Calu3 (cell line): ENCODE results near the gene ATP13A2. TPM values are rescaled to one million over a fixed set of nuclear protein-coding genes. Genes with fewer than 3 reads are reported as not detected.

Experiments used
- BruUV-seq: library from RNA; stranded (reverse); fragments of 400-500 nt; replicated peaks from 2 replicates; lab custom pipeline; 2021; lab: Mats Ljungman, UMichigan
- CTCF ChIA-PET: fragments of 300-600 bp; sonication (Branson Sonifier 250); formaldehyde crosslinking; loops from one replicate; lab custom pipeline; 2022; ENCODE audit warnings: antibody characterized with exemption; lab: Charles Lee
- DNase-seq: peaks from one replicate; pipeline ENCODE4 v3.0.0; 2022
- H3K27ac Mint-ChIP-seq: one replicate; pipeline ENCODE4 v1.8.0; 2022; ENCODE audit warnings: mixed read lengths; ENCODE audit not compliant: unreplicated experiment
- H3K27me3 Mint-ChIP-seq: one replicate; pipeline ENCODE4 v1.8.0; 2022; ENCODE audit warnings: mixed read lengths; ENCODE audit not compliant: unreplicated experiment
- H3K36me3 Mint-ChIP-seq: one replicate; pipeline ENCODE4 v1.8.0; 2022; ENCODE audit warnings: mild to moderate bottlenecking, moderate library complexity, mixed read lengths; ENCODE audit not compliant: insufficient read depth, unreplicated experiment
- H3K4me1 Mint-ChIP-seq: one replicate; pipeline ENCODE4 v1.8.0; 2022; ENCODE audit warnings: mild to moderate bottlenecking, low read depth, mixed read lengths; ENCODE audit not compliant: unreplicated experiment
- H3K4me3 Mint-ChIP-seq: one replicate; pipeline ENCODE4 v1.8.0; 2022; ENCODE audit warnings: mild to moderate bottlenecking, low read depth, moderate library complexity, mixed read lengths; ENCODE audit not compliant: unreplicated experiment
- H3K9me3 Mint-ChIP-seq: one replicate; pipeline ENCODE4 v1.8.0; 2022; ENCODE audit warnings: low read depth, mixed read lengths; ENCODE audit not compliant: unreplicated experiment
- intact Hi-C: fragments of 100-400 bp; cut with micrococcal nuclease; formaldehyde crosslinking; loops from one replicate; pipeline ENCODE4 v1.10.0; 2022; ENCODE audit not compliant: unreplicated experiment
- total RNA-seq: library from RNA; stranded (reverse); gene quantifications from 2 replicates; pipeline ENCODE4 v1.2.3, GENCODE V29; 2022
- TF ChIP-seq, protein P1 (sequence below): fragments of 200-600 bp; IDR thresholded peaks from one replicate; pipeline ENCODE4 v1.8.0; 2022; ENCODE audit warnings: antibody characterized with exemption; ENCODE audit not compliant: unreplicated experiment

ATP13A2 gene
- total RNA-seq, 1 experiment from 2014 or later = 33.4 TPM

DNA sequence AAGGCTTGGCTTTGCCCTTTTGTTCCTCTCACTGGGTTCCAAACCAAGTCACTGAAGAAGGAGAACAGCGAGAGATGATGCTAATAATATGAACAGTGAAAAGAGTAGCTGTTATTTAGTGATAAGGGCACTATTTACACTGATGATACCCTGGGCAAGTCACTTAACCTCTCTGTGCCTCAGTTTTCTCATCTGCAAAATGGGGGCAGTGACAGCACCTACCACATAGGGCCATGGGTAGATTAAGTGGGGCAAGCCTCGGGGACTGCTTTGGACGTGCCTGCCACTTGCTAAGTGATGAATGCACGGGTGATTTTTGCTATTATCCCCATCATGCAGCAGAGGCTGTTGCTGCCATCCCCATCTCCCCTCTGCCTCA, 9.2 kb downstream of the ATP13A2 start:
- no peak for DNase-seq
- intact Hi-C loops = no loop called here
- CTCF ChIA-PET = no interaction called here
- peaks cover 6% of the 10 kb centered on the region for H3K36me3 Mint-ChIP-seq
- no peaks in the 10 kb centered on the region for H3K27me3 Mint-ChIP-seq
- no TSS peak for BruUV-seq
- H3K27ac Mint-ChIP-seq = no peak overlapping the region
- no peak overlapping the region for H3K4me3 Mint-ChIP-seq
- TF ChIP-seq, protein P1, sequence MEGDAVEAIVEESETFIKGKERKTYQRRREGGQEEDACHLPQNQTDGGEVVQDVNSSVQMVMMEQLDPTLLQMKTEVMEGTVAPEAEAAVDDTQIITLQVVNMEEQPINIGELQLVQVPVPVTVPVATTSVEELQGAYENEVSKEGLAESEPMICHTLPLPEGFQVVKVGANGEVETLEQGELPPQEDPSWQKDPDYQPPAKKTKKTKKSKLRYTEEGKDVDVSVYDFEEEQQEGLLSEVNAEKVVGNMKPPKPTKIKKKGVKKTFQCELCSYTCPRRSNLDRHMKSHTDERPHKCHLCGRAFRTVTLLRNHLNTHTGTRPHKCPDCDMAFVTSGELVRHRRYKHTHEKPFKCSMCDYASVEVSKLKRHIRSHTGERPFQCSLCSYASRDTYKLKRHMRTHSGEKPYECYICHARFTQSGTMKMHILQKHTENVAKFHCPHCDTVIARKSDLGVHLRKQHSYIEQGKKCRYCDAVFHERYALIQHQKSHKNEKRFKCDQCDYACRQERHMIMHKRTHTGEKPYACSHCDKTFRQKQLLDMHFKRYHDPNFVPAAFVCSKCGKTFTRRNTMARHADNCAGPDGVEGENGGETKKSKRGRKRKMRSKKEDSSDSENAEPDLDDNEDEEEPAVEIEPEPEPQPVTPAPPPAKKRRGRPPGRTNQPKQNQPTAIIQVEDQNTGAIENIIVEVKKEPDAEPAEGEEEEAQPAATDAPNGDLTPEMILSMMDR = no peak
- H3K9me3 Mint-ChIP-seq = no peaks in the 10 kb centered on the region
- H3K4me1 Mint-ChIP-seq = no peaks in the 10 kb centered on the region

DNA sequence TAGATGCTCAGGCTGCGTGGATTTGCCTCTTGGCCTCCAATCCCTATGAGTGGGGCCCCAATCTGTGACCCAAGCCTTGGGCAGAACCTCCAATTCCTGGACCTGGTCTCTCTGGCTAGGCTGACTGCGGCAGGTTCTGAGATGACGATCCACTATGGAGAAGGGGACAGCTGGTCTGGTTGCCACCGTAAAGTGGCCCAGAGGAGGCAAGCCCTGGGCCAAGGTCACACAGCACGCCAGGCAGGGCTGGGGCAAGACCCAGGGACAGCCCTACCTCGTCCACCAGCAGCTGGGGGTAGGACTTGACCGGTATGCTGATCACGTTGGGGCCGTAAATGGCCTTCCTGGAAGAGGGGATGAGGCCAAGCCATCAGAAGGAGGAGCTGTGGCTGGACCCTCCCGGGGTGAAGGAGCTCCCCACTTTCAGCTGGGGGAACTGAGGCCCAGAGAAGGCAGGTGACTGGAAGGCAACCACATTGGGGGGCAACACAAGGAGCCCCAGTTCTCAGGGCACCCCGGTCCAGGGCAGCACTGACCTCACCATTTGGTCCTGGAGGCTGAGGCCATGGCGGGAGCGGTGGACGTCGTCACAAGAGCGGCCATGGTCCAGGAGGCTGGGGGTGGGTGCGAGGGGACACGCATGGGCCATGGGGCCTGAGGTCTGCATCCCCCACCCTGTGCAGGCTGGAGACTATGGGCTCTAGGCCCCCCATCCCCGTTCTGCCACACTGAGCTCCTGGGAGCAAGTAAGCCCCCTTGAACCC, 9.8 kb downstream of the ATP13A2 start:
- no peak for DNase-seq
- no peaks in the 10 kb centered on the region for H3K4me1 Mint-ChIP-seq
- peaks cover 6% of the 10 kb centered on the region for H3K36me3 Mint-ChIP-seq
- intact Hi-C loops = no loop called here
- TF ChIP-seq, protein P1 = no peak
- no peak overlapping the region for H3K4me3 Mint-ChIP-seq
- H3K9me3 Mint-ChIP-seq = no peaks in the 10 kb centered on the region
- no peaks in the 10 kb centered on the region for H3K27me3 Mint-ChIP-seq
- H3K27ac Mint-ChIP-seq = no peak overlapping the region
- no TSS peak for BruUV-seq
- CTCF ChIA-PET = no interaction called here

DNA sequence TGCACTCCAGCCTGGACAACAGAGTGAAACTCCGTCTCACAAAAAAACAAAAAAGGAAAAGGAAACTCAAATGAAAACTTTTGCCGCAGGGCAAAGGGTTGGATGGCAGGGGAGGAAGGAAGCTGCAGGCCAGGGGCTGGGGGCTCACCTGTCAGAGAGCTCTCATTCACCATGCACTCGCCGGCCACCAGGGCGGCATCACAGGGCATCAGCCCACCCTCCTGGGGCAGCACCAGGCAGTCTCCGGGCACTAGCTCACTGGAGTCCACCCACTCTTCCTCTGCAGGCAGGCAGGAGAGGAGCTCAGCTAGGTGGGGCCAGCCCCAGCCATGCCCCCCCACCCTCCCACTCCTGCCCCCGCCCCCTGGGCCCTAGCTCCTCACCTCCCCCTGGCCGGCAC, 11.9 kb downstream of the ATP13A2 start:
- CTCF ChIA-PET = no interaction called here
- H3K4me3 Mint-ChIP-seq = no peak overlapping the region
- H3K4me1 Mint-ChIP-seq = no peaks in the 10 kb centered on the region
- peaks cover 14% of the 10 kb centered on the region for H3K36me3 Mint-ChIP-seq
- no peak for DNase-seq
- no peaks in the 10 kb centered on the region for H3K27me3 Mint-ChIP-seq
- BruUV-seq = no TSS peak
- TF ChIP-seq, protein P1 = peak; percentile 8
- no peak overlapping the region for H3K27ac Mint-ChIP-seq
- H3K9me3 Mint-ChIP-seq = no peaks in the 10 kb centered on the region
- intact Hi-C loops = no loop called here

DNA sequence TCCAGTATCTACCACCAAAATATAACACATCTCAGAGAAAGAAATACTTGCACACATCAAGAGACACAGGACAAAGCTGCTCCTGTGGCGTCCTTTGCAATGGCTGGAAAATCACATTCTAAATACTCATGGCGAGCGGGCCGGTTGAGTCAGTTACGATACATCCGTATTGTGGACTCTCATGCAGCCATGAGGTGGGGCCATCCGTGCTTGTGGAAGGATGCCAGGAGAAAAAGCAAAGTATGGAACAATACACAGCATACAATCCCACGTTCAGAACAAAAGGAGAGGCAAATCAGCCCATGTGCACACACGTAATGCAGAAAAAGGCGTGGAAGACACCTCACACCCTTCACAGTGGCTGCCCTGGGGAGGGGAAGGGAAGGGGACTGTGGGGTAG, 13.1 kb downstream of the ATP13A2 start:
- peaks cover 14% of the 10 kb centered on the region for H3K36me3 Mint-ChIP-seq
- BruUV-seq = no TSS peak

More for the DNA sequence above, 13.1 kb downstream of the ATP13A2 start:
- no peak overlapping the region for H3K27ac Mint-ChIP-seq
- CTCF ChIA-PET = no interaction called here
- no peaks in the 10 kb centered on the region for H3K4me1 Mint-ChIP-seq
- no peaks in the 10 kb centered on the region for H3K27me3 Mint-ChIP-seq
- DNase-seq = no peak
- no peaks in the 10 kb centered on the region for H3K9me3 Mint-ChIP-seq
- TF ChIP-seq, protein P1 = no peak
- intact Hi-C loops = no loop called here
- no peak overlapping the region for H3K4me3 Mint-ChIP-seq
